VCaP (cell line): ENCODE data around the gene IL17C.

Experiments
- H3K27ac ChIP-seq: fragments of 450-650 bp; 2 replicates; pipeline ENCODE4 v1.5.1; 2017
- TF ChIP-seq, protein P1 (sequence below): fragments of 450-650 bp; conservative IDR thresholded peaks from 2 replicates; pipeline ENCODE4 v1.5.1; 2017; ENCODE audit warnings: mild to moderate bottlenecking, moderate library complexity

Gene IL17C

GRCh38 chr16:88634994-88635670 lies 3.2 kb upstream of the IL17C start:
- H3K27ac ChIP-seq, result no peak overlapping the region
- TF ChIP-seq, protein P1, sequence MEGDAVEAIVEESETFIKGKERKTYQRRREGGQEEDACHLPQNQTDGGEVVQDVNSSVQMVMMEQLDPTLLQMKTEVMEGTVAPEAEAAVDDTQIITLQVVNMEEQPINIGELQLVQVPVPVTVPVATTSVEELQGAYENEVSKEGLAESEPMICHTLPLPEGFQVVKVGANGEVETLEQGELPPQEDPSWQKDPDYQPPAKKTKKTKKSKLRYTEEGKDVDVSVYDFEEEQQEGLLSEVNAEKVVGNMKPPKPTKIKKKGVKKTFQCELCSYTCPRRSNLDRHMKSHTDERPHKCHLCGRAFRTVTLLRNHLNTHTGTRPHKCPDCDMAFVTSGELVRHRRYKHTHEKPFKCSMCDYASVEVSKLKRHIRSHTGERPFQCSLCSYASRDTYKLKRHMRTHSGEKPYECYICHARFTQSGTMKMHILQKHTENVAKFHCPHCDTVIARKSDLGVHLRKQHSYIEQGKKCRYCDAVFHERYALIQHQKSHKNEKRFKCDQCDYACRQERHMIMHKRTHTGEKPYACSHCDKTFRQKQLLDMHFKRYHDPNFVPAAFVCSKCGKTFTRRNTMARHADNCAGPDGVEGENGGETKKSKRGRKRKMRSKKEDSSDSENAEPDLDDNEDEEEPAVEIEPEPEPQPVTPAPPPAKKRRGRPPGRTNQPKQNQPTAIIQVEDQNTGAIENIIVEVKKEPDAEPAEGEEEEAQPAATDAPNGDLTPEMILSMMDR, result no peak

DNA sequence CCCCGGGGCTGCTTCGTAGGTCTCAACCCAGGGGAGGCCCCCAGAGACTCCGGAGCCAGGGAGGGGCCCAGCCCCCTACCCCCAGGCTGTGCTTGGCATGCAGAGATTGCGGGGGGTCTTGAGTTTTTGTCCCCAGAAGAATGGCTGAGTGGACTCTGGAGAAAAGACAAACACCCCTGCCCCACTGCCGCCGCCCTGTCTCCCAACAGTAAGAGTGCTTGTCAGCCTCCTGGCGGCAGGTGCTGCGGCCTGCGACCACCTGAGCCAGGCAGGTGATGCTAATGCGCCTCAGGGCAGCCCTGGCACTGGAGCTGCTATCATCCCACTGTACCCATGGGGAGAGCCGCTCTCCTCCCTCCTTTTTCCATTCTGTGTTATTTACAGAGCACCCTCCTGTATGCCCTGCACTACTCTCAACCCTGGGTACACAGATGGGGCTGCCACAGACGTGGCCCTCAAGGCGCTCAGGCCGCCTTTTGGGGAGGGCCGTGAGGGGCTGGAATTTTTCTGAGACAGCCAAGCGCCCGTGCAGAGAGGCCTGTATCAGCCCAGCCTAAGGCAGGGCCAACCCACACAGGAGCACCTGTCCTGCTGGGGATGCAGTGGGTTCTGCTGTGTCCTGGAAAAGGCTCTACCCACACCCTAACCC lies 2.6 kb upstream of the IL17C start:
- TF ChIP-seq, protein P1, result no peak
- no peak overlapping the region for H3K27ac ChIP-seq

- TF ChIP-seq, protein P1, result no peak
Observed at GRCh38 chr16:88636488-88637265, 1.7 kb upstream of the IL17C start.

DNA sequence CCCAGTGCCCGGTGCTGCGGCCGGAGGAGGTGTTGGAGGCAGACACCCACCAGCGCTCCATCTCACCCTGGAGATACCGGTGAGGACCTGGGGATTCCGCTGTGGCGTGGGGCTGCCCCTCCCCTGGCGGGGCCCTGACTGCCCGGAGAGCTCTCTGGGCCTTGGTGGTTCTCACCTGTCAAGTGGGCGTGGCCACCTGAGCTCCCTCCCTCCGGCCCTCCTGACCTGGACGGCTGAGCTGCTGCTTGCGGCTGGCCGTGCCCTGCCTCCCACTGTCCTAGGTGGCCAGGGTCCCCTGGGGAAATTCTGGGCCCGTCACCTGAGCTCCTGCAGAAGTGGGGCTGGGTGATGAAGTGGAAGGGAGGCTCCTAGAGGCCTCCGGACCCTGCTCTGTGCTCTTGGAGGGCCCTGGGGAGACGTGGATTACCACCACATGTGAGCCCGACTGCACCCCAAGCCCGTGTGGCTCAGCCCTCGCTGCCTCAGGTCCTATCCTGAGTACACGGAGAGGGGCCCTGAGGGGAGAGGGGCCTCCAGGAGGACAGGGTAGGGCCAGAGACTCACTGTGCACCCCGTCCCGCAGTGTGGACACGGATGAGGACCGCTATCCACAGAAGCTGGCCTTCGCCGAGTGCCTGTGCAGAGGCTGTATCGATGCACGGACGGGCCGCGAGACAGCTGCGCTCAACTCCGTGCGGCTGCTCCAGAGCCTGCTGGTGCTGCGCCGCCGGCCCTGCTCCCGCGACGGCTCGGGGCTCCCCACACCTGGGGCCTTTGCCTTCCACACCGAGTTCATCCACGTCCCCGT lies 1.1 kb downstream of the IL17C start:
- H3K27ac ChIP-seq, result no peak overlapping the region
- TF ChIP-seq, protein P1, result no peak

More at GRCh38 chr16:88636488-88637265, 1.7 kb upstream of the IL17C start:
- no peak overlapping the region for H3K27ac ChIP-seq

DNA sequence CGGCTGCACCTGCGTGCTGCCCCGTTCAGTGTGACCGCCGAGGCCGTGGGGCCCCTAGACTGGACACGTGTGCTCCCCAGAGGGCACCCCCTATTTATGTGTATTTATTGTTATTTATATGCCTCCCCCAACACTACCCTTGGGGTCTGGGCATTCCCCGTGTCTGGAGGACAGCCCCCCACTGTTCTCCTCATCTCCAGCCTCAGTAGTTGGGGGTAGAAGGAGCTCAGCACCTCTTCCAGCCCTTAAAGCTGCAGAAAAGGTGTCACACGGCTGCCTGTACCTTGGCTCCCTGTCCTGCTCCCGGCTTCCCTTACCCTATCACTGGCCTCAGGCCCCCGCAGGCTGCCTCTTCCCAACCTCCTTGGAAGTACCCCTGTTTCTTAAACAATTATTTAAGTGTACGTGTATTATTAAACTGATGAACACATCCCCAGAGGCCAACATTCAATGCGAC lies 1.7 kb downstream of the IL17C start:
- no peak overlapping the region for H3K27ac ChIP-seq
- TF ChIP-seq, protein P1, result no peak

DNA sequence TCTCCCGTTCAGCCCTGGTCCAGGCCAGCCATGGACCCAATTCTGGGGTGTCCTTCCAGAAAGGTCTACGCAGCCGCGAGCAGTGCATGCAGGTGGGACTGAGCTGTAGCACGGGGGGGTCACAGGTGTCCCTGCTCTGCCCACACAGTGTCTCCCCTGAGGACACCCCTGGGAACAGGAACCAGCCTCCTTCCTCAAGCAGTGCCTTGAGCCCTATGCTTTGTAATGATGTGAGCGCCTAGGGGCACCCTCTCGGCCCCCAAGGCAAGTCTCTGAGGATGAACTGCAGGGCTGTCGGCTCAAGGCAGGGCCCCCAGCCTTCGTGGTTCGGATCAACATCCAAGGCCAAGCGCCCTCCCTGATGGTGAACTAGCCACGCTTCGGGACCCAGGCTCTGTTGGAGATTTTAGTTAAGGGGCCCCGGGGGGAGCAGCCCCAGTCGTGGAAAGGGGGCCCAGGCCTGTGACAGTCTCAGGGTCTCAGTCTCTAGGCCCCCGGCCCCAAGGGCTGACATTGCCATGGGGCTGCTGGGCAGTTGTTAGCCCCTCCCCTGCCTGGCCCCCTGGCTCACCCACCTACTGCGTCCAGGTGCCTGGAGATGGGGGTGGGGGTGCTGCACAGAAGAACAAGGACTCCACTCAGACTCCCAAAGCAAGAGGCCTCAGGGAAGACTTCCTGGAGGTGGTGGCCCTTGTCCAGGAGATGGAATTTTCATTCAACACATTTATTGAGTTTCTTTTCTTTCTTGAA lies 2.3 kb downstream of the IL17C start:
- TF ChIP-seq, protein P1, result no peak
- no peak overlapping the region for H3K27ac ChIP-seq
